GM18868 (cell line): ENCODE data around the gene DENND1C.
"Not testable (repeated sequence)": the region's sequence is repeated elsewhere in the genome, so short reads cannot be mapped to it uniquely, and the experiment has no call there.

Experiments used
- ATAC-seq: cut with Tn5 transposase; IDR thresholded peaks from one replicate; pipeline ENCODE4 v1.9.1; 2021; ENCODE audit warnings: mild to moderate bottlenecking, moderate library complexity; ENCODE audit not compliant: unreplicated experiment

Gene DENND1C

DNA sequence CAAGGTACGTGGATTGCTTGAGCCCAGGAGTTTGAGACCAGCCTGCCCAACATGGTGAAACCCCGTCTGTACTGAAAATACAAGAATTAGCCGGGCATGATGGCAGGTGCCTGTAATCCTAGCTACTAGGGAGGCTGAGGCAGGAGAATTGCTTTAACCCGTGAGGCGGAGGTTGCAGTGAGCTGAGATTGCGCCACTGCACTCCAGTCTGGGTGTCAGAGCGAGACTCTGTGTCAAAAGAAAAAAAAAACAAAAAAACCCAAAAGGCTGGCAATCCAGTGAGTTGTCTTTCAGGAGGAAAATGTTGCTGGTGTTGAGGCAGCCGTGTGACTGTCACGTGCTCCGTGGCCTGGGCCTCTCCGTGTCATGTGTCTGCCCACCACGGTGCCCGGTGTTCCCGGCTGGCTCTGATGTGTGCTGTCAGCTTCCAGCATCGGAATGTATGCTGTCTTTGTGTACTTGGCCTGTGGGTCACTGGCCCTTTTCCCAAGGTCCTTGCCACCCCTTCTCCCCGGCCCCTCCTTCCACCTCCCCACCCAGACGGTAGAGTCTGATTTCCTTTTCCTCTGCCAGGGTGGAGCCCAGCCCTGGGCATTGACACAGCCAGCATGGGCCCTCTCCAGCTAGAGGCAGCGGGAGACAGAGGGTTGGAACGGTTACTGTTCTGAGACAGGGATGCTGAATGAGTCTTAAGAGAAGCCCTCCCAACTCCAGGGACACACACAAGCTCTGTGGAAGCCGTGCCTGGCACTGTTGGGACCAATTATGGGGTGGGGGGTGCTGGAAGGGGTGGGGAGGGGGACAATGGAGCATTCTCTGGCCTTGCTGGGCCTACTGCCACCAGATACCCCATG is 27.8 kb upstream of the DENND1C start:
- no peak for ATAC-seq

DNA sequence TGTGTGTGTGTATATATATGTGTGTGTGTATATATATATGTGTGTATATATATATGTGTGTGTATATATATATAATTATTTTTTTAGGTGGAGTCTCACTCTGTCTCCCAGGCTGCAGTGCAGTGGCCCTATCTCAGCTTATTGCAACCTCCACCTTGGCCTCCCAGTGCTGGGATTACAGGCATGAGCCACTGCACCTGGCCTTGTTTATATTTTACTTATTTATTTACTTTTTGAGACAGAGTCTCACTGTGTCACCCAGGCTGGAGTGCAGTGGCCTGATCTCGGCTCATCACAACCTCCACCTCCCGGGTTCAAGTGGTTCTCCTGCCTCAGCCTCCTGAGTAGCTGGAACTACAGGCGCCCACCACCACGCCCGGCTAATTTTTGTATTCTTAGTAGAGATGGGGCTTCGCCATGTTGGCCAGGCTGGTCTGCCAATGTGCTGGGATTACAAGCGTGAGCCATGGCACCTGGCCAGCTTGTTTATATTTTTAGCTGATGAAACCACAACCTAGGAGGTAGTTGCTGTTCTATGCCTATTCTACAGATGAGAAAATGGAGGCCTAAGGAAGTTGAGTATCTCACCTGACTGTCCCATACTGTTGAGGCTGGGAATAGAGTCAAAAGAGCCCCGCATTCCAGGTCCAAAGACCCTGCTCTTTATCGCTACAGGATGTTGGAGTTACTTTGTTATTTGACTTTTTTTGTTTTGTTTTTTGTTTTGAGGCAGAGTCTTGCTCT is 26.6 kb upstream of the DENND1C start:
- ATAC-seq, result not testable (repeated sequence)

DNA sequence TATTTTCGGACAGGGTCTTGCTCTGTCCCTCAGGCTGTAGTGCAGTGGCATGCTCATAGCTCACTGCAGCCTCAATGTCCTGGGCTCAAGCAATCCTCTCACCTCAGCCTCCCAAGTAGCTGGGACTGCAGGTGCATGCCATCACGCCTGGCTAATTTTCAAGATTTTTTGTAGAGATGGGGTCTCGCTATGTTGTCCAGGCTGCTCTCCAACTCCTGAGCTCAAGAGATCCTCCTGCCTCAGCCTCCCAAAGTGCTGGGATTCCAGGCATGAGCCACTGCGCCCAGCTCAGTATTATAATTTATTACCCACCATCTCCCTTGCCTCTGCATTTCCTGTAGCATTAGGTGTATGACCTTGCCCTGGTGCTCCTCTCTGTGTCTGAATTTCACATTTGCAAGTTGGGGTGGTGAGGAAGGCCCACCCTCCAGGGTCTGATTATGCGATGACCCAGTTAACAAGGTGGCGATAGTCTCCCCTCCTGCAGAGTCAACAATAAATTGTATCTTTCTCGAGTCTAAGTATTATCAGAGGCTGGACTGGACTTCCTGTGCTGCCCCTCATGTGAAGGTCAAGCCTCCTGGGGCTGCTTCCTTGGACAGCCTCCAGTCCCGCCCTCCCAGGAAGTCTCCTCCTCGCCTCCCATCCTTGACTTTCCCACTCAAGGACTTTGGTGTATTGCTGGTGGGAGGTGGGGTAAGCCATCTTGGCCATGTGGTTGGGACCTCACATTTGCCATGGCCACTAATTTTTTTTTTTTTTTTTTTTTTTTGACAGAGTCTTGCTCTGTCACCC is 22.0 kb upstream of the DENND1C start:
- ATAC-seq, result no peak

- ATAC-seq, result no peak
These were observed 20.4 kb upstream of the DENND1C start, which contains the start of gene TUBB4A for GRCh38 chr19:6501740-6502648. Gene TUBB4A, minus strand, starts transcription at chr19:6502309. Its CDS starts 97 bp downstream, at chr19:6502212.

GRCh38 chr19:6500837-6501739 is 19.5 kb upstream of the DENND1C start:
- no peak for ATAC-seq

GRCh38 chr19:6499052-6499790 is 17.6 kb upstream of the DENND1C start:
- ATAC-seq, result no peak

DNA sequence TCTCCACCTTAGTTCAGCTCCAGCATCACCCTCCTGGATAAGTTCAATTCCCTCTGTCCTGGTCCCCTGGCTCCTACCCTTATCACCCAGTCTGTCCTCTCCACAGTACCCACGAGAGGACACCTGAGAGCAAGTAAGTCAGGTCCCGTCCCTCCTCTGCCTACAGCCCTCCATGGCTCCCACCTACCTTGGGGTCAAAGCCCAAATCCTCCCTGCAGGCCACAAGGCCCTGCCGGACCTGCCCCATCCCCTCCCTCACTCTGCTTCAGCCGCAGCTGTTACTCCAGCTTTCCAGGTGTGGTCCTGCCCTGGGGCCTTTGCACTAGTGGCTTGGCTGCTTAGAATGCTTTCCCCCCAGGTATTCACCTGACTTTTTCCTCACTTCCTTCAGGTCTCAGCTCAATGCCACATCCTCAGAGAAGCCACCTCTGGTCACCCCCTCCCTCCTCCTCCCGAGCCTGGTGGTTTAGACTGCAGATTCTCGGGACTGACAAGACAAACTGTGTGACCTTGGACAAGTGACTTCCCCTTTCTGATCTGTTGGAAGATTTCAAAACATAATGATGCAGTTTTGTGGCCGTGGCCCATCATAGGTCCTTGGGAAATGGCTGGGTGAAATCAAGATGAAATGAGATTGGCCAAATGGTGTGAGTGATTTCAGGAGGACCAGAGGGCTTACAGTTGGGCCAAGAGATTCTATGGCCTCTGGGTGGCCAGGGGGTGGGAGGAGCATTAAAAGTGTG is 16.9 kb upstream of the DENND1C start:
- no peak for ATAC-seq

- ATAC-seq, result no peak
These were observed 14.4 kb upstream of the DENND1C start for GRCh38 chr19:6495947-6496346.

DNA sequence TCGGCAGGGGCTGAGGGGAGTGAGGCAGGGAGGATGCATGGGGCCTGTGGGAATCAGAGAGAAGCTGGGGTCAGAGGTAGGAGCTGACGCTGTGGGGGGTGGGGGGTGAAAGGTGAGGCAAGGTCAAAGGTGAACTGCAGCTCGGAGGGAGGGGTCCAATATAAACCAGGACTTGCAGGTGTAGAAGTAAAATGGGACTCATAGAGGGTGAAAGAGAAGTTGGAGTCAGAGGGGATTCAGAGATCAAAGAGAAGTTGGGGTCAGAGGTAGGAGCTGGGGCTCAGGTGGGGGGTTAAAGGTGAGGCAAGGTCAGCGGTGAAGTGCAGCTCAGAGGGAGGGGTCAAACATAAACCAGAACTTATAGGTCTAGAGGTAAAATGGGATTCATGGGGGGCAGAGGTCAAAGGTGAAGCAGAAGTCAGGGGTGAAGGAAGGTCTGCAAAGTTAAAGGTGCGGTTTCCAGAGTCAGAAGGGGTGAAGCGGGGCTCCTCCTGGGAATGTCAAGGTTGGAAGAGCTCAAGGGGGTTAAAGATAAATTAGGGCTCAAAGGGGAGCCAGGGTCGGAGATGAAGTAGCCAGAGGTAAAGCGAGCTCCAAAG is 12.9 kb upstream of the DENND1C start:
- ATAC-seq, result no peak

DNA sequence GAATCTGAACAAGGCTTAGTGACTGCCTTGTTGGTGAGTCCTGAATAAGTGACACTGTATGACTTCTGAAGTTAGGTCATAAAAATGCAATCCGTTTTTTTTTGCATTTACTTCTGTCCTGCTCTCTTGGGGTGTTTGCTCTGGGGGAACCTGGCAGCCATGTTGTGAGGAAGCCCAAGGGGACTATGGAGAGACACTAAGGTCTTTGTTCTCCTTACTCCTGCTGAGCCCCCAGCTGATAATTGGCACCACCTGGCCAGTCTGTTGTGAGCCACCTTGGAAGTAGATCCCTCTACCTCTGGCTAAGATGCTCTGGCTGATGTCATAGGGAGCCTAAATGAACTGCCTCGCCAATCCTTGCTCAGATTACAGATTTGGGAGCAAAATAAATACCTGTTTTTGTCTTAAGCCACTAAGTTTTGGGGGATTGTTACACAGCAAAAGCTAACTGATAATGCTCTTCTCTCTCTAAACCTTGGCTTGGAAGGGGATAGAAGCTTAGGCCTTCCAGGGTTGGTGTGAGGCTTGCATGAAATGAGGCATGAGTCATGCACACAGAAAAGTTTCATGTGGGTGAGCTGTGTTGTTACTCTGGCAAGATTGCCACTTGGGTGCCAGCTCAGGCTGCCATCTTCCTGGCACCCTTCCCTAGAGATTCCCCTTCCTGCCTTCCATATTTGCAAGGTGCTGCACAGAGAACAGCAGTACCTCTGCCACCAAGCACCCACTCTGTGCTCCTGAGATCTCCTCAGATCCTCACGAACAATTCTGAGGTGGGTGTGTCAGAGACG is 10.4 kb upstream of the DENND1C start:
- no peak for ATAC-seq

DNA sequence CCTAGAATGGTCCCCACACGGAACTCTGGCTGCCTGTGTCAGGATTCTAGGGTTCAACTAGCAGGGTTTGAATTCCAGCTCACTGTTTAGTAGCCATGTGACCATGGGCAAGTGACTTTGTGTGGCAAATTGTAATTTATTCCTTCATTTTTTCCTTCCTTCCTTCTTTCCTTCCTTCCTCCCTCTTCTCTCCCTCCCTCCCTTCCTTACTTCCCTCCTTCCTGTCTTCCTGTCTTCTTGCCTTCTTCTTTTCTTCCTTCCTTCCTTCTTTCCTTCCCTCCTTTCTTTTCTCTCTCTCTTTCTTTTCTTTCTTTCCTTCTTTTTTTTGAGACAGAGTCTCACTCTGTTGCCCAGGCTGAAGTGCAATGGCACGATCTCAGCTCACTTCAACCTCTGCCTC is 8.5 kb upstream of the DENND1C start:
- no peak for ATAC-seq

DNA sequence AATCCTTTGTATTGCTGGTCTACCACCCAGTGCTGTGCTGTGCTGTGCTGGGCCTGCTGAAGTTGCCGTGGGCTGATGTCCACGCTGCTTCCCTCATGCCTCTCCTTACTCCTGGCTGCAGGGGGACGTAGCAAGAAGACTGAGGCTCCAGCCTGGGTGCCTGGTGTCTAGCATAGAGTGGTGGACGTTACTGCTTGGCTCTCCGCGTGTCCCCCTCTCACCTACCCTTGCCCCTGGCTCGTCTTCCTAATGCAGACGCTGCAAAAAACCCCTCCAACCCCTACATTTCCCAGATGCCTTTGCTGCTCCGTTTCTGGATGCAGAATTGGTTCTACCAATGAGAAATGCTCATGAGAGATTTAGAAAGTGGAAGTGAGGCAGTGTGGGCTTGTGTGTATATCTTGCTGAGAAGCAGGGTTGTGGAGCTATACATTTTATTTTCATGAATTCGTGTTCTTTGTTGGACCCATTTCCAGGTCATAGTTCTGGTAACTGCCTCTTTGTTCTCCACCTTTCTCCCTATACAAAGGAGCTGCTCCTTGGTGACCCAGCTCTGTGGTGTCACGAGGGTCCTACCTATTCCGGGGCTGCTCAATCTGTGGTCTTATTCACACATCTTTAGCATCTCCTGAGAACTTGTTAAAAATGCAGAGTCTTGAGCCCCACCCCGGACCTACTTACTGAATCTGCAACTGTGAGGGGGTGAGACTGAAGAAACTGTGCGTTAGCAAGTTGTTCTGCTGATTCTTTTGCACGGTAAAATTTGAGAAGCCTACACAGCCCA is 7.9 kb upstream of the DENND1C start:
- no peak for ATAC-seq

DNA sequence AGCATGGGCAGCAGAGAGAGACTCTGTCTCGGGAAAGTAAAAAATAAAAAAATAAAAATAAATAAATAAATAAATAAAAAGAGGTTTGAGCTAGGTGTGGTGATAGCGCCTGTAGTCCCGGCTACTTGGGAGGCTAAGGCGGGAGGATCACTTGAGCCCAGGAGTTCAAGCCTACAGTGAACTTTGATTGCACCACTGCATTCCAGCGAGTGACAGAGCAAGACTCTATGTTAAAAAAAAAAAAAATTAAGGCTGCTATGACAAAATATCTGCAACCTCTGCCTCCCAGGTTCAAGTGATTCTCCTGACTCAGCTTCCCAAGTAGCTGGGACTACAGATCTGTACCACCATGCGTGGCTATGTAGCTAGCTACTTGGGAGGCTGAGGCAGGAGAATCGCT is 3.2 kb upstream of the DENND1C start:
- ATAC-seq, result no peak

DNA sequence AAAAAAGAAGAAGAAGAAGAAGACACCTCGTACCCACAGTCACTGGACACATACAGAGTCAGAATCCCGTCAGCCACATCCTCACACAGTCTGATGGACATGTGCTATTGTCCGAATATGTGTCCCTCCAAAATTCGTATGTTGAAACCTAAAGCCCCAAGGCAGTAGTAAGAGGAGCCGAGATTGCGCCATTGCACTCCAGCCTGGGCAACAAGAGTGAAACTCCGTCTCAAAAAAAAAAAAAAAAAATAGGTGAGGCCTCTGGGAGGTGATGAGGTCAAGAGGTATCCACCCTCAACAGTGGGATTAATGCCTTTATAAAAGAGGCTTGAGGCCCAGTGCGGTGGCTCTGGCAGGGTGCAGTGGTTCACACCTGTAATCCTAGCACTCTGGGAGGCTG is 2.6 kb upstream of the DENND1C start:
- ATAC-seq, result no peak

GRCh38 chr19:6483235-6483634 is 1.6 kb upstream of the DENND1C start:
- ATAC-seq, result no peak

DNA sequence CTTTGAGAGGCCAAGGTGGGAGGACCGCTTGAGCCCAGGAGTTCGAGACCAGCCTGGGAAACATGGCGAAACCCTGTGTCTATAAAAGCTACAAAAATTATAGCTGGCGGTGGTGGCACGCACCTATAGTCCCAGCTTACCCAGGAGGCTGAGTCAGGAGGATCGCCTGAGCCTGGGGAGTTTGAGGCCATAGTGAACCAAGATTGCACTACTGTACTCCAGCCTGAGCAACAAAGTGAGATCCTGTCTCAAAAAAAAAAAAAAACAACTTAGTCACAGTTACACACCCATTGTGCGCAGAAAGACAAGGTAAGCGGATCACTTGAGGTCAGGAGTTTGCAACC is 728 bp upstream of the DENND1C start:
- ATAC-seq, result no peak
